Small intestine (tissue), 7 donors: ENCODE measurements around the gene GSTO2. TPM values are rescaled to one million over a fixed set of nuclear protein-coding genes. Genes with fewer than 3 reads are reported as not detected.
"Not testable (repeated sequence)": the region's sequence is repeated elsewhere in the genome, so short reads cannot be mapped to it uniquely, and the experiment has no call there.

Source experiments
- DNase-seq, 2 donors: peaks; one replicate each; pipeline versions ENCODE4 v3.0.0 to v3.0.0-alpha.2; 2013
- FAIRE-seq: peaks from 2 replicates; lab custom pipeline; 2012; peaks lifted over from hg19 to GRCh38; lab: Jason Lieb, UNC
- H3K27ac ChIP-seq, 3 donors: one replicate each; pipeline ENCODE4 v1.5.1; 2013; ENCODE audit warnings: low read length in 2 of 3, mild to moderate bottlenecking in 2 of 3, control low read depth in 1 of 3, inconsistent platforms in 1 of 3, low read depth in 1 of 3, moderate library complexity in 1 of 3
- H3K27me3 ChIP-seq, 3 donors: one replicate each; pipeline ENCODE4 v1.6.1; 2013; ENCODE audit warnings: low read length in 3 of 3, inconsistent platforms in 1 of 3; ENCODE audit not compliant: control insufficient read depth in 3 of 3, insufficient read depth in 3 of 3
- H3K36me3 ChIP-seq, 3 donors: one replicate each; pipeline ENCODE4 v1.6.1; 2013; ENCODE audit warnings: low read length in 3 of 3, inconsistent platforms in 1 of 3, low read depth in 1 of 3, mild to moderate bottlenecking in 1 of 3, moderate library complexity in 1 of 3; ENCODE audit not compliant: control insufficient read depth in 3 of 3, insufficient read depth in 2 of 3
- H3K4me1 ChIP-seq, 3 donors: one replicate each; pipeline ENCODE4 v1.6.1; 2013; ENCODE audit warnings: low read length in 2 of 3, inconsistent platforms in 1 of 3, low read depth in 1 of 3, mild to moderate bottlenecking in 1 of 3, moderate library complexity in 1 of 3; ENCODE audit not compliant: control insufficient read depth in 3 of 3, insufficient read depth in 2 of 3
- H3K4me3 ChIP-seq, 3 donors: one replicate each; pipeline ENCODE4 v1.5.1; 2013; ENCODE audit warnings: low read length in 3 of 3, control low read depth in 1 of 3, inconsistent platforms in 1 of 3, low read depth in 1 of 3, mild to moderate bottlenecking in 1 of 3, moderate library complexity in 1 of 3
- H3K9me3 ChIP-seq, 2 donors: one replicate each; pipeline ENCODE4 v1.6.1; 2013; ENCODE audit warnings: low read depth in 1 of 2, low read length in 1 of 2; ENCODE audit not compliant: control insufficient read depth in 2 of 2, insufficient read depth in 1 of 2
- WGBS, 3 donors: extraction: QIAGEN DNeasy Blood & Tissue Kit; methylation state at CpG; one replicate each; pipeline ENCODE4 v1.1.7; 2013; 5-methylcytosine and 5-hydroxymethylcytosine counted together
- polyA plus RNA-seq, 4 donors: library from polyadenylated mRNA; stranded (reverse) in 3 of 4; unstranded in 1 of 4; fragments of 200-250 nt in 3 of 4; fragments of 120-200 nt in 1 of 4; gene quantifications; one replicate each; pipeline versions ENCODE4 v1.2.1 to v1.2.3, GENCODE V29; 2013
- donor health status: healthy with polysubstance abuse.
- donor health status: control.
- donor health status: control.
- donor health status: Bipolar disorder and iron deficiency.
- donor health status: healthy.

Gene GSTO2
- polyA plus RNA-seq, 4 donors = 9.2 to 45.4 (median 17.0) TPM

- 70 to 92% (median 74%) methylated on average over 3 of the region's 3 CpGs for WGBS, 3 donors
- DNase-seq (no peak), FAIRE-seq (no peak)
- peaks cover 0 to 35% (median 4%) of the 10 kb centered on the region in 3 donors for H3K4me1 ChIP-seq
- peaks cover 0 to 10% of the 10 kb centered on the region in 2 donors for H3K9me3 ChIP-seq
- H3K27me3 ChIP-seq = no peaks in the 10 kb centered on the region
- H3K36me3 ChIP-seq = no peaks in the 10 kb centered on the region
- H3K27ac ChIP-seq = no peak overlapping the region
- no peak overlapping the region for H3K4me3 ChIP-seq
These were observed 21.4 kb upstream of the GSTO2 start for GRCh38 chr10:104247513-104248146.

GRCh38 chr10:104248931-104249330 is 20.1 kb upstream of the GSTO2 start:
- not testable (repeated sequence) for H3K36me3 ChIP-seq, H3K27ac ChIP-seq, H3K4me3 ChIP-seq, DNase-seq, FAIRE-seq, H3K9me3 ChIP-seq, H3K27me3 ChIP-seq
- WGBS, 3 donors = 86 to 90% (median 89%) methylated on average over 11 of the region's 11 CpGs
- H3K4me1 ChIP-seq = peaks cover 5 to 36% (median 8%) of the 10 kb centered on the region in 3 donors

GRCh38 chr10:104250371-104250770 is 18.6 kb upstream of the GSTO2 start:
- no peak for FAIRE-seq

GRCh38 chr10:104251443-104251842 is 17.5 kb upstream of the GSTO2 start:
- DNase-seq = no peak
- Histone ChIP-seq H3K4me3 (no peak overlapping the region), H3K27ac (peak overlapping the region in 1 of 3 donors; percentile 69), H3K4me1 (peaks cover 9 to 34% (median 10%) of the 10 kb centered on the region in 3 donors), H3K9me3 (peaks cover 0 to 10% of the 10 kb centered on the region in 2 donors), H3K27me3 (no peaks in the 10 kb centered on the region), H3K36me3 (no peaks in the 10 kb centered on the region)
- 86 to 89% (median 87%) methylated on average over 6 of the region's 6 CpGs for WGBS, 3 donors
- no peak for FAIRE-seq

More at GRCh38 chr10:104250371-104250770, 18.6 kb upstream of the GSTO2 start:
- no peaks in the 10 kb centered on the region for H3K27me3 ChIP-seq
- no peaks in the 10 kb centered on the region for H3K36me3 ChIP-seq
- peaks cover 0 to 10% of the 10 kb centered on the region in 2 donors for H3K9me3 ChIP-seq
- peaks cover 9 to 34% (median 10%) of the 10 kb centered on the region in 3 donors for H3K4me1 ChIP-seq
- WGBS, 3 donors = 3 to 38% (median 13%) methylated on average over 1 of the region's 1 CpG
- peak; percentile 60 to 61 for DNase-seq
- H3K4me3 ChIP-seq = no peak overlapping the region
- peak overlapping the region in 1 of 3 donors; percentile 69 for H3K27ac ChIP-seq

- Histone ChIP-seq H3K4me1 (peaks cover 9 to 34% (median 12%) of the 10 kb centered on the region in 3 donors), H3K27ac (peak overlapping the region in 1 of 3 donors; percentile 62), H3K36me3 (peaks cover 0 to 2% (median 0%) of the 10 kb centered on the region in 3 donors), H3K4me3 (no peak overlapping the region), H3K27me3 (no peaks in the 10 kb centered on the region), H3K9me3 (peaks cover 0 to 4% of the 10 kb centered on the region in 2 donors)
- DNase-seq = peak; percentile 60 to 72
- no peak for FAIRE-seq
These were observed 16.6 kb upstream of the GSTO2 start for GRCh38 chr10:104252368-104252767.

GRCh38 chr10:104253106-104253505 is 15.9 kb upstream of the GSTO2 start:
- peaks cover 9 to 36% (median 12%) of the 10 kb centered on the region in 3 donors for H3K4me1 ChIP-seq
- peaks cover under 1 to 7% (median 1%) of the 10 kb centered on the region in 3 donors for H3K36me3 ChIP-seq
- peaks cover 0 to 4% of the 10 kb centered on the region in 2 donors for H3K9me3 ChIP-seq
- no peak overlapping the region for H3K4me3 ChIP-seq
- DNase-seq (peak; percentile 88 to 95), FAIRE-seq (no peak)
- 26 to 64% (median 55%) methylated on average over 2 of the region's 2 CpGs for WGBS, 3 donors
- no peaks in the 10 kb centered on the region for H3K27me3 ChIP-seq
- H3K27ac ChIP-seq = peak overlapping the region in 2 of 3 donors; percentile 36 to 93

GRCh38 chr10:104253606-104254410 is 15.2 kb upstream of the GSTO2 start:
- Histone ChIP-seq H3K4me3 (peak overlapping the region; percentile 80 to 86 (median 82)), H3K4me1 (peaks cover 9 to 41% (median 12%) of the 10 kb centered on the region in 3 donors), H3K27me3 (no peaks in the 10 kb centered on the region), H3K9me3 (peaks cover 0 to 4% of the 10 kb centered on the region in 2 donors), H3K36me3 (peaks cover 6 to 12% (median 7%) of the 10 kb centered on the region in 3 donors), H3K27ac (peak overlapping the region; percentile 89 to 97 (median 93))
- DNase-seq (peak in 1 of 2 donors; percentile 33), FAIRE-seq (no peak)
- WGBS, 3 donors = 52 to 66% (median 57%) methylated on average over 10 of the region's 10 CpGs
